GM19043 (cell line): ENCODE measurements around the gene DAPP1.

ENCODE experiments used
- ATAC-seq: cut with Tn5 transposase; IDR thresholded peaks from one replicate; pipeline ENCODE4 v1.9.1; 2021; ENCODE audit warnings: low read depth; ENCODE audit not compliant: unreplicated experiment

The DAPP1 gene

DNA sequence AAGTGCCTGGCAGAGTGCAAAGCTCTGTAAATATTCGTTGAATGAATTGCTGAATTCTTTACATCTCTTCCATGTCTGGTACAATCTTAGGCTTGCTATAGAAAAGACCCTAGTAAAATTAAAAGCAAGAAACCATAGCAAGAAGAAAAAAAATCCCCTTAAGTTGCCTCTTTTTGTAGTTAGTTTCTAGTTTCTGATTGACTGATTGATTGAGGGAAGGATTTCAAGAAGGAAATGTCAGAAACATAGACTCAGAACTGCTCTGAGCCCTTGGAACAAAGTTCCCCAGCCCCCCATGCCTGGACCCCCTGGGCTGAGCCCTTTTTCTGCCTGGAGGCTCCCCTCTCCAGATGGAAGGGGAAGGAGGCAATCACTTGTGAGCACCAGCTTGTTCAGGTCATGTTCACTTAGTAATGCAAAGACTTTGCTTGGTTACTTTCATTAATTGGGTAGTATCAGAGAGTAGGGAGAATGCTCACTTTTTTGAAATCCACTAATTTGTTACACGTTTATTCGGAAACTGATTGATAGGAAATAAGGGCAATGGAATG is 35.6 kb downstream of the DAPP1 start:
- no peak for ATAC-seq

- ATAC-seq = no peak
Measured at GRCh38 chr4:99853190-99853589, 36.6 kb downstream of the DAPP1 start.

GRCh38 chr4:99853999-99854398 is 37.4 kb downstream of the DAPP1 start:
- no peak for ATAC-seq

- peak; percentile 42 for ATAC-seq
Measured at GRCh38 chr4:99855678-99856077, 39.1 kb downstream of the DAPP1 start.

GRCh38 chr4:99856166-99856565 is 39.5 kb downstream of the DAPP1 start:
- ATAC-seq = no peak

GRCh38 chr4:99857307-99857706 is 40.7 kb downstream of the DAPP1 start:
- ATAC-seq = no peak

DNA sequence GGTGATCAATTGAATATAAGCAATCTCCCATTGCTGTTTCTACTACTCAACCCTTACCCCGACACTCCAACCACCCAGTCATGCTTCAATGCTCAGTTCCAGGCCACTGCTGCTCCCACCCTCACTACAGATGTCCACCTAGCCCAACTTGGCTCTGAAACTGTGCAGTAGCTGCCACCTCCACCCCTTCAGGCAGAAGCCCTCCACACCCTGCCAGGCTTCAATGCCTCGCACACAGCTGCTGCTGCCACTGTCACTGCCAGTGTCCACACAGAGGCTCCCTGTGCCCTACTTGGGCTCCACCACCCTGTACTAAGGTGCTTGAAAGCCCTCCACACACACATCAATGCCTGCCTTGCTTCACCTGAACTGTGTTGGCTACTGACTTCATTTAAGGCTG is 43.0 kb downstream of the DAPP1 start:
- no peak for ATAC-seq

DNA sequence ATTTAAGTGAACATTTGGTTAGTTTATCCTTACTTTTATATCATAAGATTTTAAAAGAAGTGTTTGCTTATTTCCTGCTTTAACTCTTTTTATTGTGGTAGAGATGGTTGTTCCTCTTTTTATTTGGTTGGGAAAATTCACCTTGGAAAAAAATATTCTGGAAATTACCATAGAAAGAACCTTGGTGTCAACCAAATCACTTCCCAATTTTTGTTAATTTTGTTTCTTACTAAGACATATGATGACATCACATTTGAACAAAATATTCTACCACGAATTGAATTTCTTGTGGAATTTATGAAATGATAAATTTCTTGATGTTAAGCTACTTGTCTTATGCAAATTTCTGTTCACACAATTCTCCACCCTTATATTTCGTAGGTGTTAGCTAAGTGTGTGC is 43.9 kb downstream of the DAPP1 start:
- no peak for ATAC-seq

DNA sequence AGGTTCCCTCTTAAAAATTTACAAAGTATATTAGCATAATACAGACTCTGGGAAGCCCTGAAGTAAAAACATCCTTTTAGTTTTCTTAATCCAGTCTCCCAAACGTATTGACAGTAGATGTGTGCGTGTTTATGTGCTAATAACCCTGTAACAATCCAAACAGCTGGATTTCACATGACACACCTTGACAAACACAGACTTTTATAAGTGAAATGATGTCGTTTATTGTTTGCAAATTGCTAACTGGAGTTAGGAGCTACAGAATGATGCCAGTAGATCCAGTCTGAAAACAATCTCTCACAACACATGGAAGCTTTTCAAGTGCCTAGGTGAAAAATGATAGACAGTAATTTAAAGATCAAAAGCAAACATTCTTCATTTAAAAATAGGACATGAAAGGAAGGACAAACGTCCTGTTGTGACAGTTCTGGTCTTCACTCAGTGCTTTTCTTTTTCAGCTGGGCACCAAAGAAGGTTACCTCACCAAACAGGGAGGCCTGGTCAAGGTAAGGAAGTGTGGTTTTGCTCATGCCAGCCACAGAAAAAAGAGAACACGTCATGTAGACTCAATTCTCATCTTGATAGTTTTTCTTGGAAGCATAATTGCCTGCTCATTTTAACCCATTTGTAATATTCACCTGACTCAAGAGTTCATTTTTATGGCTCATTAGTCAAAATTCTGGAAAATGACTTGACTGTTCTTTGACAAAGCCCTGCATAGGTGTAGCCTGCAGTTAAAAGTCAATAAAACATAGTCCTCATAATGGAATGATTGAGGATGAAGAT is 44.7 kb downstream of the DAPP1 start:
- ATAC-seq = no peak

GRCh38 chr4:99863804-99864203 is 47.2 kb downstream of the DAPP1 start:
- ATAC-seq = no peak

DNA sequence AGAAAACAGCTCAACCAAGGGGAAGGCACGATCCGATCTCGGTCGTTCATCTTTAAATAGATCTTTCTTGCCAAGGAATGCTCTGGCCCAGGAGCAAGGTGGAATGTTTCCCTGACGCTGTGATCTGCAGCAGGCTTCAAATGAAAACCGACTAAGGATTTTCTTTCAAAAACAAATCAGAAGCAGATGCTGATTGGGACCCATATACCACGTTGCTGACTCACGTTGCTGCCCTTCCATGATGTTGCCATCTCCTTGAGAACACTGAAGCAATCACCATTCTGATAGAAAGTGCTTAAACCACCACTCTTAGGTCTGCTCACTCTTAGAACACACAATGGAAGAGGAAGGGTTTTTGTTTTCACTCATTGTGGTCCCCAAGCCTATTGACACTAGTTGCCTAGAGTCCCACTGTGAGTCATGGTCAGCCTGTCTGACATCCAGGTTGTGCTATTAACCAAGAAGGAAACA is 51.5 kb downstream of the DAPP1 start:
- ATAC-seq = no peak

- ATAC-seq = no peak
Measured at GRCh38 chr4:99872570-99872969, 55.9 kb downstream of the DAPP1 start.

DNA sequence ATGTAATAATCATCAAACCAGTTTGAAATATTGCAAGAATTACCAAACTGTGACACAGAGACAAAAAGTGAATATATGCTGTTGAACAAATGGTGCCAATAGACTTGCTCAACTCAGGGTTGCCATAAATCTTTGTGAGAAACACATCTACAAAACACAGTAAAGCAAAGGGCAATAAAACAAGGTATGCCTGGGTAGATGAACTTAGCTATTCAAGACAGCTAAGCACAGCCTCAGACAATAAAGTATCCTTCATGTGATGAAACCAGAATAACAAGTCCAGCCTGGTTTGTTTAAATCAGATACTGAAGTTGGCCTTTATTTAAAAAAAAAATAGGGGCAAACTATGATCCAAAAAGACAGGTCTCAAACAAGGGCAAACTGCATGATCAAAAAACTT is 58.4 kb downstream of the DAPP1 start:
- ATAC-seq = no peak

DNA sequence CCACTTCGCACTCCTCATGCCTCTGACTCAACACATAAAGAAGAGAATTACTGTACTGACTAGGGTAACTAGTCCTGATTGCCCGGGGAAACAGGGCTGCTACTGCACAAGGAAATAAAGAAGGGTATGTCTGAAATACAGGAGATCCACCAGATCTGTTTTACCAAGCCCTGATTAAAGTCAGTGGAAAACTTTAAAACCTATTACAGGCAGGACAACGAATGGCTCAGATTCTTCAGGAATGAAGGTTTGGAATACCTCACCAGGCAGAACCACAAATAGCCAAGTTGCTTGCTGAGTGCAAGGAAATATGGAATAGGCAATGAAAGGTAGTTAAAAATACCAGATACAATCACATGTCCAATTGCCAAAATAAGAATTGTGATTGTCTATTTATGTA is 60.3 kb downstream of the DAPP1 start:
- ATAC-seq = no peak

- no peak for ATAC-seq
Measured at GRCh38 chr4:99878604-99879003, 62.0 kb downstream of the DAPP1 start.

- ATAC-seq = no peak
Measured at GRCh38 chr4:99879458-99879857, 62.8 kb downstream of the DAPP1 start.

DNA sequence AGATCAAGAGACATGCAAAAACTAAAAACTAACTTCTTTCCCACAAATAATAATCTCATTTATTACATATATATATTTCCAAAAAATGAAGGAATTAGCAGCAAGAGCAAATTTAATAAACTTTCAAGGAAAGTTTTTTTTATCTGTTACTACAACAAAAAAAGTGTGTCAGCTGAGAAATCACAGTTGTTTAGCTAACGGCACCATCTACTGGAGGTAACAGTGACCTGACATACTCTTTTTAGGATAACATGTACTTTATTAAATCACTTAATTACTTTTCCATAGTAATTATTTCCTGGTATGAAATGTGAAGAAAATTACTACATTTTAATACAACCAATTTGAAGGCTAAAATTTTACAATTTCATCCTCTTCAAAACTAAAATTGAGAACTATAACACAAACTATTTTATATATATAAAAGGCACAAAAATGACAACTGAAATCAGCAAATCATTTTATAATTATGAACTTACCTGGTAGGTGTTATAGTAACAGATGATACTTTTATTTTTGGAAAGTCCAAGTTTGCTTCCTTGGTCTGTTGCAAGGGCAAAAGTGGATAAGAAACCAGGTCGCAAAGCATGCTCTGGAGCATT is 68.5 kb downstream of the DAPP1 start:
- ATAC-seq = peak; percentile 52

DNA sequence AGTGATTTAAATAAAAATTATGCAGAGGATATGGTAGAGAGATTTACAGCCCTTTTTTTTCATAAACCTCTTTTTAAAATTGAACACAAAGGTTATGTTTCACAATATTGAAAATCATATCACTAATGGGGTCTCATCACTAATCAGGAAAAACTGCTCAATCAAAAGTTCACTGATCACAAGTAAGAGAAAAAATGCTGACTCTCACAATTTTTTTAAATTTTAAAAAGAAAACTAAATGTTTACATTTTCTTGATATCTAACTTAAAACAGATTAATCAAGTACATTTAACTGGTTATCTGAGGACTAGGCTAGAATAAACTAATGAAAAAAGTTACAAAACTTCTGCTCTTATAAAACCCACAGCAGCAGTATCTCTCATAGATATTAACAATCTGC is 69.1 kb downstream of the DAPP1 start:
- no peak for ATAC-seq

DNA sequence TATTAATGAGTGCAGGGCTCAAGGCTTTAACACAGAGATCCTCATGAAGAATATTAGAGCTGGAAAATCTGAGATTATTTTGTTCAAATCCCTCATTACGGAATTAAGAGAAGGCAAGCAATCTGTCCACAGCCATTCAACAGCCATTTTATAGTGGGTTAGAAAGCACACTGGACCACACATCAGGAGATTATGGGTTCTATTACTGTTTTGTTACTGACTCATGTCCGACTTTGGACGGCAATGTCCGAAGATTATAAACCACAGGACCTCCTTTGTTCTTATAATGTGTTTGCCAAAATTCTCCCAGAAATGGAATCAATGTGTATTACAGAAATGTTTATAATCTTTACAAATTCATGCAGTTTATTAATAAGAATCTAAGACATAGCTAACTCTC is 69.5 kb downstream of the DAPP1 start:
- no peak for ATAC-seq

- ATAC-seq = no peak
Measured at GRCh38 chr4:99887837-99888236, 71.2 kb downstream of the DAPP1 start.

- ATAC-seq = no peak
Measured at GRCh38 chr4:99891351-99891750, 74.7 kb downstream of the DAPP1 start.

GRCh38 chr4:99893029-99893428 is 76.4 kb downstream of the DAPP1 start:
- ATAC-seq = no peak
